A549 (cell line): Measurements from ENCODE around the gene RAB30.

ENCODE experiments used
- CBX2 ChIP-seq: fragments of 200-600 bp; sonication (generic); IDR thresholded peaks from 2 replicates; pipeline ENCODE4 v1.6.1; 2016; ENCODE audit warnings: low read depth, mild to moderate bottlenecking, borderline replicate concordance
- KDM5A ChIP-seq: fragments of 200-600 bp; sonication (generic); IDR thresholded peaks from 2 replicates; pipeline ENCODE4 v1.6.1; 2016; ENCODE audit warnings: antibody characterized with exemption, mild to moderate bottlenecking
- MAFK ChIP-seq: fragments of 450-650 bp; IDR thresholded peaks from 2 replicates; pipeline ENCODE4 v1.6.1; 2014; ENCODE audit not compliant: partially characterized antibody
- MAZ ChIP-seq: fragments of 150-350 bp; IDR thresholded peaks from 2 replicates; pipeline ENCODE4 v1.6.1; 2014; ENCODE audit warnings: antibody characterized with exemption, low read depth, low read length, borderline replicate concordance
- POLR2A ChIP-seq: IDR thresholded peaks from 2 replicates; pipeline ENCODE4 v1.6.1; 2012; ENCODE audit warnings: mild to moderate bottlenecking, low read length
- TF ChIP-seq, protein P1 (sequence below): fragments of >200 bp; sonication (Bioruptor Twin); formaldehyde crosslinking; IDR thresholded peaks from 3 replicates; pipeline ENCODE4 v1.5.1; 2016
- TF ChIP-seq, protein P2 (sequence below): fragments of 200-600 bp; sonication (generic); IDR thresholded peaks from 2 replicates; pipeline ENCODE4 v1.6.1; 2016; ENCODE audit warnings: antibody characterized with exemption, mild to moderate bottlenecking, moderate library complexity

DNA sequence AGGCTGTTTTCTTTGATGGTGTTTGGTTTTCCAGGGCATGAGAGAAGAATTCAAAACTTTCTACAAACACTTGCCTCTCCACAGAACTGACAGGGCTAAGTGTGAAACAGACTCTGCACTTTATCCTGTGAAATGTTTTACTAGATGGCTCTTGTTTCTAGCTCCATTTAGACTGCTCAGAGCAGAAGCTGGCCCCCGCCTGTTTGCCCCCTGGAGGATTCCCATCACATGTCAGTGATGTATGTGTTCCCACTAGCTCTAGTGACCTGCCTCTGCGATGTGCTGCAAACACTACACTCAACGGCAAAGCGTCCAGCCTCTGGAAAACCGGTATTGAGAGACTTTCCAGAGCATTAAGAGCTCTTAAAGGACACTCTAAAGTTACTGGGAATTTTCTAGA lies 43.9 kb upstream of the RAB30 start:
- TF ChIP-seq MAZ (no peak), MAFK (no peak), POLR2A (no peak), CBX2 (no peak), KDM5A (no peak)
- TF ChIP-seq, protein P1, sequence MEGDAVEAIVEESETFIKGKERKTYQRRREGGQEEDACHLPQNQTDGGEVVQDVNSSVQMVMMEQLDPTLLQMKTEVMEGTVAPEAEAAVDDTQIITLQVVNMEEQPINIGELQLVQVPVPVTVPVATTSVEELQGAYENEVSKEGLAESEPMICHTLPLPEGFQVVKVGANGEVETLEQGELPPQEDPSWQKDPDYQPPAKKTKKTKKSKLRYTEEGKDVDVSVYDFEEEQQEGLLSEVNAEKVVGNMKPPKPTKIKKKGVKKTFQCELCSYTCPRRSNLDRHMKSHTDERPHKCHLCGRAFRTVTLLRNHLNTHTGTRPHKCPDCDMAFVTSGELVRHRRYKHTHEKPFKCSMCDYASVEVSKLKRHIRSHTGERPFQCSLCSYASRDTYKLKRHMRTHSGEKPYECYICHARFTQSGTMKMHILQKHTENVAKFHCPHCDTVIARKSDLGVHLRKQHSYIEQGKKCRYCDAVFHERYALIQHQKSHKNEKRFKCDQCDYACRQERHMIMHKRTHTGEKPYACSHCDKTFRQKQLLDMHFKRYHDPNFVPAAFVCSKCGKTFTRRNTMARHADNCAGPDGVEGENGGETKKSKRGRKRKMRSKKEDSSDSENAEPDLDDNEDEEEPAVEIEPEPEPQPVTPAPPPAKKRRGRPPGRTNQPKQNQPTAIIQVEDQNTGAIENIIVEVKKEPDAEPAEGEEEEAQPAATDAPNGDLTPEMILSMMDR = no peak
- TF ChIP-seq, protein P2, sequence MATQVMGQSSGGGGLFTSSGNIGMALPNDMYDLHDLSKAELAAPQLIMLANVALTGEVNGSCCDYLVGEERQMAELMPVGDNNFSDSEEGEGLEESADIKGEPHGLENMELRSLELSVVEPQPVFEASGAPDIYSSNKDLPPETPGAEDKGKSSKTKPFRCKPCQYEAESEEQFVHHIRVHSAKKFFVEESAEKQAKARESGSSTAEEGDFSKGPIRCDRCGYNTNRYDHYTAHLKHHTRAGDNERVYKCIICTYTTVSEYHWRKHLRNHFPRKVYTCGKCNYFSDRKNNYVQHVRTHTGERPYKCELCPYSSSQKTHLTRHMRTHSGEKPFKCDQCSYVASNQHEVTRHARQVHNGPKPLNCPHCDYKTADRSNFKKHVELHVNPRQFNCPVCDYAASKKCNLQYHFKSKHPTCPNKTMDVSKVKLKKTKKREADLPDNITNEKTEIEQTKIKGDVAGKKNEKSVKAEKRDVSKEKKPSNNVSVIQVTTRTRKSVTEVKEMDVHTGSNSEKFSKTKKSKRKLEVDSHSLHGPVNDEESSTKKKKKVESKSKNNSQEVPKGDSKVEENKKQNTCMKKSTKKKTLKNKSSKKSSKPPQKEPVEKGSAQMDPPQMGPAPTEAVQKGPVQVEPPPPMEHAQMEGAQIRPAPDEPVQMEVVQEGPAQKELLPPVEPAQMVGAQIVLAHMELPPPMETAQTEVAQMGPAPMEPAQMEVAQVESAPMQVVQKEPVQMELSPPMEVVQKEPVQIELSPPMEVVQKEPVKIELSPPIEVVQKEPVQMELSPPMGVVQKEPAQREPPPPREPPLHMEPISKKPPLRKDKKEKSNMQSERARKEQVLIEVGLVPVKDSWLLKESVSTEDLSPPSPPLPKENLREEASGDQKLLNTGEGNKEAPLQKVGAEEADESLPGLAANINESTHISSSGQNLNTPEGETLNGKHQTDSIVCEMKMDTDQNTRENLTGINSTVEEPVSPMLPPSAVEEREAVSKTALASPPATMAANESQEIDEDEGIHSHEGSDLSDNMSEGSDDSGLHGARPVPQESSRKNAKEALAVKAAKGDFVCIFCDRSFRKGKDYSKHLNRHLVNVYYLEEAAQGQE = no peak
